Transverse colon (tissue), 4 donors: ENCODE results near the gene SMPDL3B. TPM values are rescaled to one million over a fixed set of nuclear protein-coding genes. Genes with fewer than 3 reads are reported as not detected.
"Not testable (repeated sequence)": the region's sequence is repeated elsewhere in the genome, so short reads cannot be mapped to it uniquely, and the experiment has no call there.

Experiments used
- DNase-seq: peaks from one replicate; pipeline ENCODE4 v3.0.0-alpha.2; 2019
- H3K27ac ChIP-seq, 4 donors: fragments of 200-600 bp; sonication (generic); 2 replicates each; pipeline ENCODE4 v1.5.1; 2016 to 2018; ENCODE audit warnings: inconsistent platforms in 4 of 4
- H3K27me3 ChIP-seq: fragments of 200-600 bp; sonication (generic); 2 replicates; pipeline ENCODE4 v1.5.1; 2017; ENCODE audit warnings: inconsistent platforms
- H3K36me3 ChIP-seq, 4 donors: fragments of 200-600 bp; sonication (generic); 2 replicates each; pipeline ENCODE4 v1.5.1; 2017 to 2019; ENCODE audit warnings: inconsistent platforms in 4 of 4
- H3K4me1 ChIP-seq, 4 donors: fragments of 200-600 bp; sonication (generic); 2 replicates each; pipeline ENCODE4 v1.5.1; 2017 to 2020; ENCODE audit warnings: inconsistent platforms in 4 of 4
- H3K4me3 ChIP-seq, 4 donors: fragments of 200-600 bp; sonication (generic); 1 replicate in 1 of 4; 2 replicates in 3 of 4; pipeline versions ENCODE4 v1.5.1 to v1.6.1; 2017 to 2019; ENCODE audit warnings: inconsistent platforms in 4 of 4
- H3K9me3 ChIP-seq, 2 donors: fragments of 200-600 bp; sonication (generic); 2 replicates each; pipeline ENCODE4 v1.5.1; 2017 to 2019; ENCODE audit warnings: inconsistent platforms in 2 of 2
- CTCF ChIP-seq, 5 experiments: fragments of 200-600 bp in 3 of 5; fragments of 450-650 bp in 2 of 5; sonication (generic) in 3 of 5; IDR thresholded peaks; 1 replicate in 2 of 5; 2 replicates in 3 of 5; pipeline ENCODE4 v1.5.1; 2016 to 2017; ENCODE audit warnings: antibody characterized with exemption in 5 of 5, inconsistent platforms in 3 of 5, mild to moderate bottlenecking in 2 of 5, moderate library complexity in 1 of 5
- EP300 ChIP-seq: sonication (generic); formaldehyde crosslinking; IDR thresholded peaks from one replicate; pipeline ENCODE4 v1.6.1; 2017; ENCODE audit warnings: antibody characterized with exemption, low read depth
- POLR2A ChIP-seq: fragments of 450-650 bp; IDR thresholded peaks from one replicate; pipeline ENCODE4 v1.6.1; 2016; ENCODE audit warnings: antibody characterized with exemption, mild to moderate bottlenecking, moderate library complexity
- POLR2AphosphoS5 ChIP-seq, 3 donors: sonication (generic); formaldehyde crosslinking; IDR thresholded peaks; one replicate each; pipeline ENCODE4 v1.6.1; 2016; ENCODE audit warnings: antibody characterized with exemption in 3 of 3
- WGBS, 2 donors: methylation state at CpG; one replicate each; pipeline ENCODE4 v1.1.5; 2018; ENCODE audit warnings: low coverage in 1 of 2; 5-methylcytosine and 5-hydroxymethylcytosine counted together
- in situ Hi-C, 4 donors: fragments of 200-750 bp; cut with MboI; loops; one replicate each; pipeline versions ENCODE4 v1.15.0 to v1.15.1; 2017; ENCODE audit warnings: low sequenced_read_pairs in 3 of 4, low pct_ligation_motif_present in 1 of 4, low pct_unique_long_range_greater_than_20kb in 1 of 4
- intact Hi-C: fragments of 100-400 bp; cut with DNase I; formaldehyde crosslinking; loops from one replicate; pipeline ENCODE4 v1.15.1; 2023; ENCODE audit warnings: low total_unique reads
- total RNA-seq, 4 donors: library from RNA; depleted of rRNA; stranded (reverse); fragments of >200 nt; gene quantifications; one replicate each; pipeline ENCODE4 v1.1.0, GENCODE V29; 2016

The SMPDL3B gene
- total RNA-seq, 4 donors from 2014 or later, result 14.1 to 64.3 (median 57.4) TPM

- Histone ChIP-seq H3K9me3 (no peaks in the 10 kb centered on the region), H3K4me3 (no peak overlapping the region), H3K27ac (no peak overlapping the region), H3K4me1 (no peaks in the 10 kb centered on the region), H3K27me3 (no peaks in the 10 kb centered on the region), H3K36me3 (peaks cover 0 to 64% (median 25%) of the 10 kb centered on the region in 4 donors)
- no peak for TF ChIP-seq POLR2A
- no peak for TF ChIP-seq EP300
- TF ChIP-seq POLR2AphosphoS5 (IDR thresholded peaks at IDR 0.05), result no peak
- no peak for TF ChIP-seq CTCF (IDR thresholded peaks at IDR 0.05)
- DNase-seq, result no peak
- in situ Hi-C loops (loop anchor here in 1 of 4 donors (25.0 kb wide), 1 partner anchor 137 kb away; the partner anchor contains the start of gene THEMIS2), intact Hi-C loops (no loop called here)
- 100% methylated on average over 1 of the region's 1 CpG; no CpG with 5 or more reads in 1 of the 2 donors for WGBS, 2 donors
Observed at GRCh38 chr1:27999055-27999454, 64.3 kb downstream of the SMPDL3B start.

GRCh38 chr1:28002600-28002999, 67.8 kb downstream of the SMPDL3B start:
- peaks cover 0 to 71% (median 25%) of the 10 kb centered on the region in 4 donors for H3K36me3 ChIP-seq

GRCh38 chr1:28003117-28003516, 68.3 kb downstream of the SMPDL3B start:
- WGBS, 2 donors, result 94 to 100% methylated on average over 2 to 8 of the region's 8 CpGs
- H3K4me3 ChIP-seq, H3K27ac ChIP-seq, H3K27me3 ChIP-seq, in situ Hi-C loops, H3K4me1 ChIP-seq, intact Hi-C loops, DNase-seq, H3K9me3 ChIP-seq: not testable (repeated sequence)
- peaks cover 0 to 67% (median 23%) of the 10 kb centered on the region in 4 donors for H3K36me3 ChIP-seq

More at GRCh38 chr1:28002600-28002999, 67.8 kb downstream of the SMPDL3B start:
- Histone ChIP-seq H3K27ac (no peak overlapping the region), H3K27me3 (no peaks in the 10 kb centered on the region), H3K9me3 (no peaks in the 10 kb centered on the region), H3K4me3 (no peak overlapping the region), H3K4me1 (no peaks in the 10 kb centered on the region)
- in situ Hi-C loops (no loop called here), intact Hi-C loops (no loop called here)
- TF ChIP-seq POLR2A (no peak), CTCF (IDR thresholded peaks at IDR 0.05) (no peak)
- no peak for DNase-seq
- 96% methylated on average over 10 of the region's 10 CpGs; no CpG with 5 or more reads in 1 of the 2 donors for WGBS, 2 donors

Other genes starting within 250 kb of the SMPDL3B start
- gene FAM76A, start 209.0 kb upstream of the SMPDL3B start, total RNA-seq, result 10 to 100 TPM; 10.5 to 29.1 (median 12.5) TPM
- 10 to 100 TPM; 11.3 to 65.3 (median 47.6) TPM for gene STX12, start 161.8 kb upstream of the SMPDL3B start, total RNA-seq
- gene PPP1R8, start 104.2 kb upstream of the SMPDL3B start, total RNA-seq, result 10 to 100 TPM; 15.1 to 32.9 (median 28.0) TPM
- gene THEMIS2, start 62.5 kb upstream of the SMPDL3B start, total RNA-seq, result 10 to 100 TPM in 3 of 4 donors, under 1 TPM in 1; 1.00 to 27.9 (median 18.6) TPM
- gene RPA2, start 20.4 kb upstream of the SMPDL3B start, total RNA-seq, result 10 to 100 TPM in 3 of 4 donors, 1 to 10 TPM in 1; 2.0 to 26.6 (median 16.6) TPM
- 10 to 100 TPM in 3 of 4 donors, 1 to 10 TPM in 1; 8.6 to 13.8 (median 10.4) TPM for gene XKR8, start 25.0 kb downstream of the SMPDL3B start, total RNA-seq
- gene EYA3, start 153.6 kb downstream of the SMPDL3B start, total RNA-seq, result 10 to 100 TPM; 14.6 to 50.2 (median 18.5) TPM
- 10 to 100 TPM in 1 of 4 donors, 1 to 10 TPM in 3; 2.0 to 51.7 (median 4.2) TPM for gene PTAFR, start 241.7 kb downstream of the SMPDL3B start, total RNA-seq